ENCODE measurements around the gene CCDC68. TPM values are rescaled to one million over a fixed set of nuclear protein-coding genes. Genes with fewer than 3 reads are reported as not detected.

CCDC68 gene
- total and polyA plus RNA-seq, 2 donors (not counting 3 experiments of a cell fraction or from before 2014, with no cell fraction given), result 0.72 to 1.0 TPM

GRCh38 chr18:54942569-54942968 lies 16.7 kb downstream of the CCDC68 start:
- Histone ChIP-seq H3K27ac (ENCODE audit: insufficient read depth, low read depth, low read length) (no peak overlapping the region), H3K4me2 (ENCODE audit: insufficient read depth, low read length) (no peak overlapping the region), H3K79me2 (ENCODE audit: control insufficient read depth, insufficient read depth, low read length) (no peaks in the 10 kb centered on the region), H2AFZ (ENCODE audit: low read depth, low read length) (no peak overlapping the region), H3K4me3 (replicated peaks in 1 of 3; ENCODE audit: insufficient read depth in 1 of 3, low read depth in 1 of 3, low read length in 3 of 3) (no peak overlapping the region), H4K20me1 (replicated peaks; ENCODE audit: control insufficient read depth, extremely low read depth, insufficient read depth, low read length) (no peaks in the 10 kb centered on the region), H3K4me1 (ENCODE audit: control insufficient read depth, extremely low read depth, insufficient read depth, low read length) (peaks cover 15% of the 10 kb centered on the region), H3K27me3 (ENCODE audit: control insufficient read depth in 2 of 2, insufficient read depth in 2 of 2, low read length in 2 of 2) (no peaks in the 10 kb centered on the region), H3K9me3 (replicated peaks; ENCODE audit: control insufficient read depth, insufficient read depth, low read length) (no peaks in the 10 kb centered on the region), H3K9me1 (replicated peaks; ENCODE audit: control insufficient read depth, extremely low read depth, insufficient read depth, low read length) (no peaks in the 10 kb centered on the region), H3K36me3 (ENCODE audit: control insufficient read depth in 2 of 2, extremely low read depth in 1 of 2, insufficient read depth in 2 of 2, low read length in 2 of 2) (no peaks in the 10 kb centered on the region), H3K9ac (replicated peaks; ENCODE audit: extremely low read depth, insufficient read depth, low read length) (no peak overlapping the region)
- TF ChIP-seq POLR2AphosphoS5 (IDR thresholded peaks at IDR 0.05; ENCODE audit: insufficient read depth, low read depth, low read length) (no peak), MYC (IDR thresholded peaks at IDR 0.05; ENCODE audit: low read depth, low read length) (no peak), POLR2A (IDR thresholded peaks at IDR 0.05; ENCODE audit: low read depth, low read length) (no peak), JUN (IDR thresholded peaks at IDR 0.05; ENCODE audit: borderline replicate concordance, insufficient read depth, insufficient read length, low read depth) (no peak), MAX (IDR thresholded peaks at IDR 0.05; ENCODE audit: insufficient read depth, insufficient read length) (no peak), FOS (IDR thresholded peaks at IDR 0.05; ENCODE audit: borderline replicate concordance, insufficient read depth, low read length) (no peak), GATA2 (IDR thresholded peaks at IDR 0.05; ENCODE audit: insufficient read depth, insufficient read length, low read depth, low read length) (no peak), EZH2 (IDR thresholded peaks at IDR 0.05; ENCODE audit: borderline replicate concordance, low read depth, low read length, severe bottlenecking) (no peak)
- TF ChIP-seq, protein P1, sequence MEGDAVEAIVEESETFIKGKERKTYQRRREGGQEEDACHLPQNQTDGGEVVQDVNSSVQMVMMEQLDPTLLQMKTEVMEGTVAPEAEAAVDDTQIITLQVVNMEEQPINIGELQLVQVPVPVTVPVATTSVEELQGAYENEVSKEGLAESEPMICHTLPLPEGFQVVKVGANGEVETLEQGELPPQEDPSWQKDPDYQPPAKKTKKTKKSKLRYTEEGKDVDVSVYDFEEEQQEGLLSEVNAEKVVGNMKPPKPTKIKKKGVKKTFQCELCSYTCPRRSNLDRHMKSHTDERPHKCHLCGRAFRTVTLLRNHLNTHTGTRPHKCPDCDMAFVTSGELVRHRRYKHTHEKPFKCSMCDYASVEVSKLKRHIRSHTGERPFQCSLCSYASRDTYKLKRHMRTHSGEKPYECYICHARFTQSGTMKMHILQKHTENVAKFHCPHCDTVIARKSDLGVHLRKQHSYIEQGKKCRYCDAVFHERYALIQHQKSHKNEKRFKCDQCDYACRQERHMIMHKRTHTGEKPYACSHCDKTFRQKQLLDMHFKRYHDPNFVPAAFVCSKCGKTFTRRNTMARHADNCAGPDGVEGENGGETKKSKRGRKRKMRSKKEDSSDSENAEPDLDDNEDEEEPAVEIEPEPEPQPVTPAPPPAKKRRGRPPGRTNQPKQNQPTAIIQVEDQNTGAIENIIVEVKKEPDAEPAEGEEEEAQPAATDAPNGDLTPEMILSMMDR (IDR thresholded peaks at IDR 0.05; ENCODE audit: extremely low read depth in 1 of 2, insufficient read depth in 1 of 2, low read depth in 1 of 2, low read length in 2 of 2), result no peak
- CTCF ChIA-PET, result interaction anchor here (1.3 kb wide), 1 partner anchor 10 kb away, joined by 5 read pairs; no protein-coding TSS in a partner anchor
- dilution Hi-C loops (cut with MboI; ENCODE audit: extremely low pct_ligation_motif_present, low sequenced_read_pairs), result no loop called here
- FAIRE-seq (no peak), DNase-seq (ENCODE audit: low read depth, low spot score) (no peak)
- POLR2A ChIA-PET, result no interaction called here
- intact Hi-C loops (cut with micrococcal nuclease), result no loop called here
- BruUV-seq (replicated peaks), result no TSS peak
